ENCODE measurements around the gene RGS8.

The RGS8 gene

GRCh38 chr1:182684116-182684828 lies at the start of gene RGS8:
Gene RGS8, minus strand, starts transcription at chr1:182684587. Its CDS starts 14,938 bp downstream, at chr1:182669649.
- peaks cover 57% of the 10 kb centered on the region for H3K27me3 ChIP-seq (ENCODE audit: insufficient read depth, low read length)
- no peaks in the 10 kb centered on the region for H3K4me1 ChIP-seq (ENCODE audit: insufficient read depth, low read length)
- H3K9ac ChIP-seq (ENCODE audit: low read depth, low read length), result no peak within 1 kb of the TSS
- no peaks in the 10 kb centered on the region for H3K36me3 ChIP-seq (ENCODE audit: insufficient read depth, low read depth, low read length)
- no peaks in the 10 kb centered on the region for H3K9me3 ChIP-seq (ENCODE audit: insufficient read depth, low read depth, low read length)
- peak within 1 kb of the TSS; percentile 44; the same call in 1 of the 2 replicates for H3K4me3 ChIP-seq (ENCODE audit: low read length)
- H3K27ac ChIP-seq (ENCODE audit: low read length), result no peak within 1 kb of the TSS

- Histone ChIP-seq H3K27ac (ENCODE audit: low read length) (no peak overlapping the region), H3K4me3 (ENCODE audit: low read length) (no peak overlapping the region), H3K27me3 (ENCODE audit: insufficient read depth, low read length) (no peaks in the 10 kb centered on the region), H3K36me3 (ENCODE audit: insufficient read depth, low read depth, low read length) (no peaks in the 10 kb centered on the region), H3K9me3 (ENCODE audit: insufficient read depth, low read depth, low read length) (no peaks in the 10 kb centered on the region), H3K4me1 (ENCODE audit: insufficient read depth, low read length) (no peaks in the 10 kb centered on the region; the same call in 1 of the 2 replicates), H3K9ac (ENCODE audit: low read depth, low read length) (no peak overlapping the region)
Observed at GRCh38 chr1:182731852-182732575, 47.6 kb upstream of the RGS8 start.

GRCh38 chr1:182726912-182727311 lies 42.5 kb upstream of the RGS8 start:
- H3K9me3 ChIP-seq (ENCODE audit: insufficient read depth, low read depth, low read length), result no peaks in the 10 kb centered on the region
- H3K27me3 ChIP-seq (ENCODE audit: insufficient read depth, low read length), result no peaks in the 10 kb centered on the region
- no peaks in the 10 kb centered on the region for H3K36me3 ChIP-seq (ENCODE audit: insufficient read depth, low read depth, low read length)
- H3K4me3 ChIP-seq (ENCODE audit: low read length), result no peak overlapping the region
- no peak overlapping the region for H3K9ac ChIP-seq (ENCODE audit: low read depth, low read length)
- no peak overlapping the region for H3K27ac ChIP-seq (ENCODE audit: low read length)
- no peaks in the 10 kb centered on the region for H3K4me1 ChIP-seq (ENCODE audit: insufficient read depth, low read length)

- Histone ChIP-seq H3K36me3 (ENCODE audit: insufficient read depth, low read depth, low read length) (no peaks in the 10 kb centered on the region), H3K4me1 (ENCODE audit: insufficient read depth, low read length) (no peaks in the 10 kb centered on the region), H3K9ac (ENCODE audit: low read depth, low read length) (no peak overlapping the region), H3K27me3 (ENCODE audit: insufficient read depth, low read length) (no peaks in the 10 kb centered on the region), H3K9me3 (ENCODE audit: insufficient read depth, low read depth, low read length) (no peaks in the 10 kb centered on the region), H3K27ac (ENCODE audit: low read length) (no peak overlapping the region), H3K4me3 (ENCODE audit: low read length) (no peak overlapping the region)
Observed at GRCh38 chr1:182725259-182726255, 41.2 kb upstream of the RGS8 start.

GRCh38 chr1:182724215-182724614 lies 39.8 kb upstream of the RGS8 start:
- H3K36me3 ChIP-seq (ENCODE audit: insufficient read depth, low read depth, low read length), result no peaks in the 10 kb centered on the region
- H3K9ac ChIP-seq (ENCODE audit: low read depth, low read length), result no peak overlapping the region
- H3K27me3 ChIP-seq (ENCODE audit: insufficient read depth, low read length), result no peaks in the 10 kb centered on the region
- H3K4me1 ChIP-seq (ENCODE audit: insufficient read depth, low read length), result no peaks in the 10 kb centered on the region
- no peaks in the 10 kb centered on the region for H3K9me3 ChIP-seq (ENCODE audit: insufficient read depth, low read depth, low read length)
- H3K4me3 ChIP-seq (ENCODE audit: low read length), result no peak overlapping the region
- H3K27ac ChIP-seq (ENCODE audit: low read length), result no peak overlapping the region

- no peak overlapping the region for H3K27ac ChIP-seq (ENCODE audit: low read length)
- H3K4me3 ChIP-seq (ENCODE audit: low read length), result no peak overlapping the region
- no peak overlapping the region for H3K9ac ChIP-seq (ENCODE audit: low read depth, low read length)
- no peaks in the 10 kb centered on the region for H3K4me1 ChIP-seq (ENCODE audit: insufficient read depth, low read length)
- H3K27me3 ChIP-seq (ENCODE audit: insufficient read depth, low read length), result no peaks in the 10 kb centered on the region
- H3K9me3 ChIP-seq (ENCODE audit: insufficient read depth, low read depth, low read length), result no peaks in the 10 kb centered on the region
- H3K36me3 ChIP-seq (ENCODE audit: insufficient read depth, low read depth, low read length), result no peaks in the 10 kb centered on the region
Observed at GRCh38 chr1:182723200-182723599, 38.8 kb upstream of the RGS8 start.

GRCh38 chr1:182721525-182721924 lies 37.1 kb upstream of the RGS8 start:
- peaks cover 5% of the 10 kb centered on the region; the same call in 1 of the 2 replicates for H3K4me1 ChIP-seq (ENCODE audit: insufficient read depth, low read length)
- no peak overlapping the region for H3K4me3 ChIP-seq (ENCODE audit: low read length)
- no peaks in the 10 kb centered on the region for H3K36me3 ChIP-seq (ENCODE audit: insufficient read depth, low read depth, low read length)
- no peak overlapping the region for H3K27ac ChIP-seq (ENCODE audit: low read length)
- H3K9me3 ChIP-seq (ENCODE audit: insufficient read depth, low read depth, low read length), result no peaks in the 10 kb centered on the region
- H3K9ac ChIP-seq (ENCODE audit: low read depth, low read length), result no peak overlapping the region
- no peaks in the 10 kb centered on the region for H3K27me3 ChIP-seq (ENCODE audit: insufficient read depth, low read length)

GRCh38 chr1:182720463-182720862 lies 36.1 kb upstream of the RGS8 start:
- Histone ChIP-seq H3K4me1 (ENCODE audit: insufficient read depth, low read length) (peaks cover 5% of the 10 kb centered on the region; the same call in 1 of the 2 replicates), H3K27me3 (ENCODE audit: insufficient read depth, low read length) (no peaks in the 10 kb centered on the region), H3K9ac (ENCODE audit: low read depth, low read length) (no peak overlapping the region), H3K36me3 (ENCODE audit: insufficient read depth, low read depth, low read length) (no peaks in the 10 kb centered on the region), H3K27ac (ENCODE audit: low read length) (no peak overlapping the region), H3K9me3 (ENCODE audit: insufficient read depth, low read depth, low read length) (no peaks in the 10 kb centered on the region), H3K4me3 (ENCODE audit: low read length) (no peak overlapping the region)

- no peak overlapping the region for H3K27ac ChIP-seq (ENCODE audit: low read length)
- no peak overlapping the region for H3K4me3 ChIP-seq (ENCODE audit: low read length)
- H3K4me1 ChIP-seq (ENCODE audit: insufficient read depth, low read length), result peaks cover 5% of the 10 kb centered on the region; the same call in 1 of the 2 replicates
- no peaks in the 10 kb centered on the region for H3K27me3 ChIP-seq (ENCODE audit: insufficient read depth, low read length)
- H3K9me3 ChIP-seq (ENCODE audit: insufficient read depth, low read depth, low read length), result no peaks in the 10 kb centered on the region
- H3K9ac ChIP-seq (ENCODE audit: low read depth, low read length), result no peak overlapping the region
- H3K36me3 ChIP-seq (ENCODE audit: insufficient read depth, low read depth, low read length), result no peaks in the 10 kb centered on the region
Observed at GRCh38 chr1:182719553-182719952, 35.2 kb upstream of the RGS8 start.

GRCh38 chr1:182718311-182718710 lies 33.9 kb upstream of the RGS8 start:
- no peaks in the 10 kb centered on the region for H3K36me3 ChIP-seq (ENCODE audit: insufficient read depth, low read depth, low read length)
- H3K4me3 ChIP-seq (ENCODE audit: low read length), result no peak overlapping the region

More at GRCh38 chr1:182718311-182718710, 33.9 kb upstream of the RGS8 start:
- H3K4me1 ChIP-seq (ENCODE audit: insufficient read depth, low read length), result peaks cover 5% of the 10 kb centered on the region; the same call in 1 of the 2 replicates
- no peak overlapping the region for H3K9ac ChIP-seq (ENCODE audit: low read depth, low read length)
- H3K27ac ChIP-seq (ENCODE audit: low read length), result no peak overlapping the region
- no peaks in the 10 kb centered on the region for H3K9me3 ChIP-seq (ENCODE audit: insufficient read depth, low read depth, low read length)
- no peaks in the 10 kb centered on the region for H3K27me3 ChIP-seq (ENCODE audit: insufficient read depth, low read length)
